IMR-90 (cell line): ENCODE results near the gene CENPX. TPM values are rescaled to one million over a fixed set of nuclear protein-coding genes. Genes with fewer than 3 reads are reported as not detected.
"Not testable (repeated sequence)": the region's sequence is repeated elsewhere in the genome, so short reads cannot be mapped to it uniquely, and the experiment has no call there.

Experiments used
- ATAC-seq: fragments of 200-7000 bp; cut with Tn5 transposase; 2 replicates; pipeline ENCODE4 v1.9.1; 2020; ENCODE audit warnings: low read depth, mild to moderate bottlenecking, moderate library complexity
- BruUV-seq: library from RNA; stranded (reverse); fragments of 400-500 nt; replicated peaks from 2 replicates; lab custom pipeline; 2021; lab: Mats Ljungman, UMichigan
- CTCF ChIA-PET: fragments of 300-600 bp; formaldehyde crosslinking; extraction: SDS; loops from one replicate; lab custom pipeline; 2021; ENCODE audit warnings: antibody characterized with exemption; lab: Yijun Ruan, JAX
- POLR2A ChIA-PET: fragments of 300-600 bp; sonication (Branson Sonifier 250); formaldehyde crosslinking; loops from one replicate; lab custom pipeline; 2022; ENCODE audit warnings: antibody characterized with exemption; ENCODE audit not compliant: unreplicated experiment; lab: Charles Lee
- DNase-seq: peaks from one replicate; pipeline ENCODE4 v3.0.0; 2013
- H2AFZ ChIP-seq: replicated peaks from 2 replicates; pipeline ENCODE3; 2013; ENCODE audit warnings: low read length, mild to moderate bottlenecking; ENCODE audit not compliant: poor library complexity
- H2AK5ac ChIP-seq: 2 replicates; pipeline ENCODE4 v1.6.1; 2013; ENCODE audit warnings: low read depth, low read length, inconsistent platforms
- H2AK9ac ChIP-seq: replicated peaks from 2 replicates; pipeline ENCODE3; 2013; ENCODE audit warnings: mild to moderate bottlenecking, low read depth, low read length, moderate library complexity; ENCODE audit not compliant: poor library complexity
- H2BK120ac ChIP-seq: 2 replicates; pipeline ENCODE4 v1.6.1; 2013; ENCODE audit warnings: low read depth, low read length, inconsistent platforms
- H2BK15ac ChIP-seq: 3 replicates; pipeline ENCODE4 v1.6.1; 2013; ENCODE audit warnings: low read depth, low read length, inconsistent platforms
- H2BK20ac ChIP-seq: 2 replicates; pipeline ENCODE4 v1.6.1; 2013; ENCODE audit warnings: low read depth, mild to moderate bottlenecking, inconsistent platforms, low read length, moderate library complexity
- H2BK5ac ChIP-seq: 2 replicates; pipeline ENCODE4 v1.6.1; 2013; ENCODE audit warnings: mild to moderate bottlenecking, low read depth, low read length, inconsistent platforms; ENCODE audit not compliant: poor library complexity, severe bottlenecking
- H3K14ac ChIP-seq: replicated peaks from 2 replicates; pipeline ENCODE4 v1.6.1; 2013; ENCODE audit warnings: low read depth, low read length, inconsistent platforms
- H3K18ac ChIP-seq: 2 replicates; pipeline ENCODE4 v1.6.1; 2013; ENCODE audit warnings: low read depth, low read length, control low read depth
- H3K23ac ChIP-seq: 2 replicates; pipeline ENCODE4 v1.6.1; 2013; ENCODE audit warnings: low read depth, low read length, inconsistent platforms
- H3K27ac ChIP-seq: 2 replicates; pipeline ENCODE4 v1.5.1; 2013; ENCODE audit warnings: mild to moderate bottlenecking, control low read depth, low read length; ENCODE audit not compliant: insufficient read depth
- H3K27me3 ChIP-seq: 2 replicates; pipeline ENCODE4 v1.6.1; 2013; ENCODE audit warnings: low read length; ENCODE audit not compliant: control insufficient read depth, insufficient read depth
- H3K36me3 ChIP-seq: 2 replicates; pipeline ENCODE4 v1.6.1; 2013; ENCODE audit warnings: low read length, mixed read lengths; ENCODE audit not compliant: control insufficient read depth, insufficient read depth
- H3K4ac ChIP-seq: 2 replicates; pipeline ENCODE4 v1.6.1; 2013; ENCODE audit warnings: low read depth, low read length, inconsistent platforms
- H3K4me1 ChIP-seq: 2 replicates; pipeline ENCODE4 v1.6.1; 2013; ENCODE audit warnings: low read length, mixed read lengths; ENCODE audit not compliant: control insufficient read depth, insufficient read depth
- H3K4me2 ChIP-seq: 2 replicates; pipeline ENCODE4 v1.6.1; 2013; ENCODE audit warnings: low read depth, mild to moderate bottlenecking, control low read depth, low read length, moderate library complexity
- H3K4me3 ChIP-seq: 2 replicates; pipeline ENCODE4 v1.5.1; 2013; ENCODE audit warnings: low read depth, mild to moderate bottlenecking, control low read depth, low read length, moderate library complexity; ENCODE audit not compliant: insufficient read depth
- H3K56ac ChIP-seq: 2 replicates; pipeline ENCODE4 v1.6.1; 2013; ENCODE audit warnings: low read length, inconsistent platforms; ENCODE audit not compliant: insufficient read depth; ENCODE audit errors: extremely low read depth
- H3K79me1 ChIP-seq, 2 experiments: 2 replicates each; pipeline ENCODE4 v1.6.1; 2013; ENCODE audit warnings: low read length in 2 of 2, inconsistent platforms in 1 of 2, low read depth in 1 of 2
- H3K9ac ChIP-seq: 2 replicates; pipeline ENCODE4 v1.6.1; 2013; ENCODE audit warnings: low read depth, low read length, control low read depth
- H3K9me1 ChIP-seq: 2 replicates; pipeline ENCODE4 v1.6.1; 2013; ENCODE audit warnings: low read length, inconsistent platforms; ENCODE audit not compliant: insufficient read depth
- H3K9me3 ChIP-seq: 2 replicates; pipeline ENCODE4 v1.6.1; 2013; ENCODE audit warnings: low read length; ENCODE audit not compliant: control insufficient read depth, insufficient read depth
- H4K20me1 ChIP-seq: 2 replicates; pipeline ENCODE4 v1.6.1; 2013; ENCODE audit warnings: low read length, inconsistent platforms; ENCODE audit not compliant: insufficient read depth
- H4K5ac ChIP-seq: 2 replicates; pipeline ENCODE4 v1.6.1; 2013; ENCODE audit warnings: mild to moderate bottlenecking, low read depth, low read length, control low read depth
- H4K8ac ChIP-seq, 2 experiments: 2 replicates each; pipeline ENCODE4 v1.6.1; 2013; ENCODE audit warnings: low read depth in 2 of 2, low read length in 2 of 2, control low read depth in 1 of 2, inconsistent platforms in 1 of 2
- H4K91ac ChIP-seq: 2 replicates; pipeline ENCODE4 v1.6.1; 2013; ENCODE audit warnings: low read depth, low read length, inconsistent platforms; ENCODE audit not compliant: insufficient read depth
- CHD1 ChIP-seq: IDR thresholded peaks from 2 replicates; pipeline ENCODE4 v1.6.1; 2012; ENCODE audit warnings: low read depth, low read length, improper control_type of control experiment
- CTCF ChIP-seq: conservative IDR thresholded peaks from 2 replicates; pipeline ENCODE4 v1.5.1; 2012; ENCODE audit warnings: mild to moderate bottlenecking, low read depth, low read length, improper control_type of control experiment
- NFE2L2 ChIP-seq: fragments of 150-350 bp; IDR thresholded peaks from 2 replicates; pipeline ENCODE4 v1.6.1; 2016; ENCODE audit warnings: low read depth, mild to moderate bottlenecking, low read length
- WGBS, 2 experiments: methylation state at CpG; one replicate each; pipeline versions ENCODE4 v1.1.5 to v1.1.7; 2013; ENCODE audit warnings: missing lambda C conversion rate in 2 of 2; ENCODE audit not compliant: insufficient read length in 1 of 2; ENCODE audit errors: extremely low coverage in 2 of 2; 5-methylcytosine and 5-hydroxymethylcytosine counted together
- dilution Hi-C: fragments of 300-500 bp; cut with HindIII; formaldehyde crosslinking; loops from one replicate; pipeline ENCODE4 v1.14.3; 2018; ENCODE audit warnings: low sequenced_read_pairs; ENCODE audit not compliant: unreplicated experiment
- in situ Hi-C: fragments of 300-500 bp; cut with MboI; formaldehyde crosslinking; loops from 3 replicates; pipeline ENCODE4 v1.14.3; 2019; ENCODE audit warnings: low sequenced_read_pairs, inconsistent platforms, mixed read lengths
- intact Hi-C: fragments of 100-400 bp; cut with micrococcal nuclease; formaldehyde crosslinking; loops from 2 replicates; pipeline ENCODE4 v1.10.0; 2022
- polyA plus RNA-seq, 3 experiments: library from polyadenylated mRNA; depleted of rRNA; stranded (reverse); fragments of >200 nt; gene quantifications; 2 replicates each; pipeline ENCODE4 v1.2.3, GENCODE V29; 2012; ENCODE audit warnings: low replicate concordance in 1 of 3
- total RNA-seq: library from RNA; depleted of rRNA; stranded (reverse); fragments of >200 nt; gene quantifications from 2 replicates; pipeline ENCODE4 v1.2.3, GENCODE V29; 2012

Gene CENPX
- total and polyA plus RNA-seq, 2 of the 4 experiments (the other 2 are of a cell fraction) = 44.8 to 86.8 TPM

- Histone ChIP-seq H3K14ac (no peak overlapping the region), H3K4me1 (no peaks in the 10 kb centered on the region), H4K91ac (no peak overlapping the region), H3K9ac (no peak overlapping the region), H4K5ac (no peak overlapping the region), H2AK5ac (no peak overlapping the region), H2BK15ac (no peak overlapping the region), H3K18ac (no peak overlapping the region), H3K27me3 (no peaks in the 10 kb centered on the region), H3K56ac (no peak overlapping the region), H3K9me1 (peaks cover 7% of the 10 kb centered on the region), H3K23ac (no peak overlapping the region), H3K36me3 (peaks cover 36% of the 10 kb centered on the region), H3K4me3 (no peak overlapping the region), H2BK120ac (no peak overlapping the region), H2BK5ac (no peak overlapping the region), H3K79me1 (peaks cover 10 to 20% of the 10 kb centered on the region in 2 experiments; a peak in 3 of 4 replicates), H2AK9ac (no peak overlapping the region), H2BK20ac (no peak overlapping the region), H3K27ac (no peak overlapping the region), H3K4me2 (no peak overlapping the region), H3K4ac (no peak overlapping the region), H3K9me3 (no peaks in the 10 kb centered on the region), H2AFZ (no peak overlapping the region), H4K8ac (no peak overlapping the region), H4K20me1 (no peaks in the 10 kb centered on the region)
- ChIA-PET POLR2A (no interaction called here), CTCF (no interaction called here)
- ATAC-seq = no peak
- WGBS, 2 experiments = 97% methylated on average over 13 of the region's 35 CpGs; no CpG with 5 or more reads in 1 of the 2 experiments
- TF ChIP-seq CTCF (no peak), NFE2L2 (no peak), CHD1 (no peak)
- intact Hi-C loops (no loop called here), dilution Hi-C loops (no loop called here), in situ Hi-C loops (no loop called here)
- BruUV-seq = no TSS peak
- DNase-seq = no peak
Measured at GRCh38 chr17:81983011-81983638, 39.6 kb downstream of the CENPX start.

GRCh38 chr17:81981511-81981910 lies 41.2 kb downstream of the CENPX start:
- H2AFZ ChIP-seq, ATAC-seq, DNase-seq, H2BK15ac ChIP-seq, H2BK20ac ChIP-seq, H4K8ac ChIP-seq, H3K4me2 ChIP-seq, H4K20me1 ChIP-seq, H3K4me1 ChIP-seq, H2AK9ac ChIP-seq, H3K23ac ChIP-seq, H3K4ac ChIP-seq, H3K27me3 ChIP-seq, BruUV-seq, H3K4me3 ChIP-seq, H3K9me3 ChIP-seq, H2BK5ac ChIP-seq, H3K9me1 ChIP-seq, in situ Hi-C loops, H4K91ac ChIP-seq, H3K14ac ChIP-seq, H4K5ac ChIP-seq, H3K9ac ChIP-seq, H2AK5ac ChIP-seq, intact Hi-C loops, H3K18ac ChIP-seq, H2BK120ac ChIP-seq, dilution Hi-C loops, H3K27ac ChIP-seq, H3K56ac ChIP-seq, CTCF ChIA-PET: not testable (repeated sequence)
- H3K36me3 ChIP-seq = peaks cover 29% of the 10 kb centered on the region
- H3K79me1 ChIP-seq = peaks cover 10 to 25% of the 10 kb centered on the region in 2 experiments; a peak in 3 of 4 replicates
- POLR2A ChIA-PET = interaction anchor here (0.7 kb wide), 1 partner anchor 275 kb away, joined by 5 read pairs; no protein-coding TSS in a partner anchor
- 99% methylated on average over 11 of the region's 12 CpGs; no CpG with 5 or more reads in 1 of the 2 experiments for WGBS, 2 experiments
